ENCODE results near the gene NUDT21. TPM values are rescaled to one million over a fixed set of nuclear protein-coding genes. Genes with fewer than 3 reads are reported as not detected.

Gene NUDT21
- total RNA-seq, 1 donor from 2014 or later = 126 TPM

GRCh38 chr16:56450275-56450985, 702 bp downstream of the NUDT21 start:
- Mint-ChIP-seq H3K4me1 (ENCODE audit: unreplicated experiment) (peaks cover 18% of the 10 kb centered on the region), H3K4me3 (ENCODE audit: unreplicated experiment) (peak overlapping the region; percentile 96), H3K36me3 (ENCODE audit: low read depth, unreplicated experiment) (peaks cover 3% of the 10 kb centered on the region), H3K27ac (ENCODE audit: unreplicated experiment) (peak overlapping the region; percentile 94), H3K9me3 (ENCODE audit: unreplicated experiment) (no peaks in the 10 kb centered on the region), H3K27me3 (ENCODE audit: unreplicated experiment) (peaks cover 2% of the 10 kb centered on the region)
- no peak for TF ChIP-seq CTCF (IDR thresholded peaks at IDR 0.05; ENCODE audit: unreplicated experiment)
- DNase-seq (ENCODE audit: low spot score) = no peak

- Mint-ChIP-seq H3K36me3 (ENCODE audit: low read depth, unreplicated experiment) (peaks cover 3% of the 10 kb centered on the region), H3K27ac (ENCODE audit: unreplicated experiment) (no peak overlapping the region), H3K27me3 (ENCODE audit: unreplicated experiment) (peaks cover 2% of the 10 kb centered on the region), H3K4me3 (ENCODE audit: unreplicated experiment) (no peak overlapping the region), H3K9me3 (ENCODE audit: unreplicated experiment) (no peaks in the 10 kb centered on the region), H3K4me1 (ENCODE audit: unreplicated experiment) (peaks cover 18% of the 10 kb centered on the region)
- DNase-seq (ENCODE audit: low spot score) = no peak
- no peak for TF ChIP-seq CTCF (IDR thresholded peaks at IDR 0.05; ENCODE audit: unreplicated experiment)
Measured at GRCh38 chr16:56448005-56448404, 3.1 kb downstream of the NUDT21 start.

DNA sequence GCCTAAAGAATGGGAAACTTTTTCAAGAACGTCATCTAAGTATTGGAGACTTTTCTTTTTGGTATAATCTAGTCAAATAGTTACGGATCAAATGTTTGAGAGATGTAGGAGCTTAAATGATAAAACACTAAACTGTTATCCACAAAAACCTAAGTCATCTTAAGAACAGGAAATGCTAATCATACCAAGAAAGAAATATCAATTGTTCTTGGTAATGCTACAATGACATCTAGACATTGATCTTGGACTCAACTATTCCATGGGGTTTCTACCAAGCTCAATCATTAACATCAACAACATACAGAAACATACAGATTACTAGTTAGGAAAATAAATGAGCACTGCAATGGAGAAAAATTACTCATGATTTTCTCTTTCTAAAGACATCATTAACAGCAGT, 3.8 kb downstream of the NUDT21 start:
- no peak for TF ChIP-seq CTCF (IDR thresholded peaks at IDR 0.05; ENCODE audit: unreplicated experiment)
- no peak for DNase-seq (ENCODE audit: low spot score)
- peaks cover 3% of the 10 kb centered on the region for H3K36me3 Mint-ChIP-seq (ENCODE audit: low read depth, unreplicated experiment)

GRCh38 chr16:56438038-56438437, 13.1 kb downstream of the NUDT21 start:
- H3K9me3 Mint-ChIP-seq (ENCODE audit: unreplicated experiment) = no peaks in the 10 kb centered on the region
- no peaks in the 10 kb centered on the region for H3K4me1 Mint-ChIP-seq (ENCODE audit: unreplicated experiment)
- H3K27me3 Mint-ChIP-seq (ENCODE audit: unreplicated experiment) = no peaks in the 10 kb centered on the region
- no peak overlapping the region for H3K27ac Mint-ChIP-seq (ENCODE audit: unreplicated experiment)
- TF ChIP-seq CTCF (IDR thresholded peaks at IDR 0.05; ENCODE audit: unreplicated experiment) = no peak
- DNase-seq (ENCODE audit: low spot score) = no peak
- H3K4me3 Mint-ChIP-seq (ENCODE audit: unreplicated experiment) = no peak overlapping the region
- H3K36me3 Mint-ChIP-seq (ENCODE audit: low read depth, unreplicated experiment) = peaks cover 23% of the 10 kb centered on the region

More for the DNA sequence above, 3.8 kb downstream of the NUDT21 start:
- H3K27ac Mint-ChIP-seq (ENCODE audit: unreplicated experiment) = no peak overlapping the region
- H3K4me3 Mint-ChIP-seq (ENCODE audit: unreplicated experiment) = no peak overlapping the region
- H3K9me3 Mint-ChIP-seq (ENCODE audit: unreplicated experiment) = no peaks in the 10 kb centered on the region
- peaks cover 2% of the 10 kb centered on the region for H3K27me3 Mint-ChIP-seq (ENCODE audit: unreplicated experiment)
- H3K4me1 Mint-ChIP-seq (ENCODE audit: unreplicated experiment) = peaks cover 13% of the 10 kb centered on the region

DNA sequence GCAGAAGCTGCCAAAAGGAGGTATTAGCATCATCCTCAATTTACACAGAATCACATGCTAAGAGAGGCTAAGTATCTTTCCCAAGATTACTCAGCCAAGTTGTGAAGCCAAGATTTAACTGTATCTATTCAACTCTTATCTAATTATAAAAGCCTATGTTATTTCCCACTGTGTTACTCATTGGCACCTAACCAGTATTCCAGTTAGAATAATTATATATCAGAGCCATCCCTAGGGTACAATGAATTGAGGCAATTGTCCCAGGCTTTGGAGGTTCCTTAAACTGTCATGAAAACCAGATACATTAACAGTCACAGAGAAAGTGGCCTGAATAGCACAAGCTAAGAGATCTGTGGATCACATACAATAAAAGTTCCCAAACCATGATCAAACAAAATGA, 14.9 kb downstream of the NUDT21 start:
- Mint-ChIP-seq H3K4me1 (ENCODE audit: unreplicated experiment) (no peaks in the 10 kb centered on the region), H3K9me3 (ENCODE audit: unreplicated experiment) (no peaks in the 10 kb centered on the region), H3K27ac (ENCODE audit: unreplicated experiment) (no peak overlapping the region), H3K4me3 (ENCODE audit: unreplicated experiment) (no peak overlapping the region), H3K27me3 (ENCODE audit: unreplicated experiment) (no peaks in the 10 kb centered on the region), H3K36me3 (ENCODE audit: low read depth, unreplicated experiment) (peaks cover 26% of the 10 kb centered on the region)
- no peak for DNase-seq (ENCODE audit: low spot score)
- TF ChIP-seq CTCF (IDR thresholded peaks at IDR 0.05; ENCODE audit: unreplicated experiment) = no peak
